HG02642 (cell line): ENCODE measurements around the gene HOXB9.

ENCODE experiments used
- ATAC-seq: cut with Tn5 transposase; IDR thresholded peaks from one replicate; pipeline ENCODE4 v1.9.1; 2021; ENCODE audit warnings: mild to moderate bottlenecking; ENCODE audit not compliant: unreplicated experiment, poor library complexity

The HOXB9 gene

DNA sequence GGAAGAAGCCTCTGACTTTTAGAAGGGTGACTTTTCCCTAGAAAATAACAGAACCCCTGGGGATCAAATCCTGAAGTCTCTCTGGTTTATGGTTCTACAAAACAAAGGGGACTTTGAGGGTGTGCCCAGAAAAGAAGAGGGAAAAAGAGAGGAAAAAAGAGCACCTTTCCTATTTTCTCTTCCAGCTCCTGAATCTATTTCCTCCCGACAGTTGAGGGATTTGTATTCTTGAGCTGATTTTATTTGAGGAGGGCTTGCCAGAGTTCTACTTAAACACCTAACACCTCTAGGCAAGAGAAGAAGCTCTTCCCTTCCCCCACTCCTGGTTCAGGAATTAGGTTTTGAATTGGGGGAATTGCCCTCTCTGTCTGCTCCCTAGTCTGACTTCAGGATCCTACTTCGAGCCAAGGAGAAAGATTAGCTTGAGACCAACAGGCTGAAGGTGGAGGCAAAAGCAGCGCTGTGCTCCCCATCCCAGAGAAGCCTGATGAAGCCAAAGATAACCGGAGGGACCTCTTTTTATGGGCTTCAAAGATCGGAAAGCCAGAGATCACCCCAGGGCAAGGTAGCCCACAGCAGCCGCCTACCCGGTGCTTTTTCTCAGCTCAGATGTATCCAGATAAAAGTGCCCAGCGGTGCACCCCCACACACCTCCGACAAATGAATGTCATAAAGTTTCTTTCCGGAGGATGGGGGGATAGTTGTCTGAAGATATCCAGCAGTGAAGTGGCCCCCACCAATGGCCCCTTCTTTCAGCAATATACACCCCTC is 36.9 kb downstream of the HOXB9 start:
- ATAC-seq, result no peak

DNA sequence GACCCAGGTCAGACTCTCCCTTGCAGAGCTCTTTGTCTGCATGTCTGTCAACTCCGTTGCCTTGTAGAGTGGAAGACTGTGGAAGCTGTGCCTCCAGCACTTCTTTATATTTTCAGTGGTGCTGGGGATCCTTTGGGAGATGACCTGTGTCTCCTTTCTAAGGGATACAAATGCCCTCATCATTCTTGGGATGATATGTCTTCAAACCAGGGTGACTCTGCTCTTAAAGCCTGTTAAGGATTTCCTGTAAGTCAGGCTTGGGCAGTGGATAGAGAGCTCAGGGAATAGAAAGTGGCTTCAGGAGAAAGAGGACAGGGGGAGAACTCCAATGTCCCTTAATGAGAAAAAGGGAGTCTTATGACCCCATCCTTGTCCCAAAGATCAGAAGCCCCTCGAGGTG is 37.6 kb downstream of the HOXB9 start:
- ATAC-seq, result no peak

DNA sequence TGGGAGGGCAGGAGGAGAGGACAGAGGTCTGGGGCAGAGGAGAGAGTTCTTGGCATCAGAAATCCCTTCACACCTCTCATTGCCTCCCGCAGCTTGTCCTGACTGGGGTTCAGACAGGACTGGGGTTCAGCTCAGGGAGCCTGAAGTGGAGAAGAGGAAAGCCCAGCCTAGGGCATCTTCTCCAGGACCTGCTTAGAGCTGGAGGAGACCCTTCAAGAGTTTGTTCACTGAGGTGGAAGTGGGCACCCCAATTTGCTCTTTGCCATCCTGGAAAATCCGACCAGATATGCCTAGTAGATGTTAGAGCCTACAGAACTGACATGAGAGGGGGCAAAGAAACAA is 38.1 kb downstream of the HOXB9 start:
- ATAC-seq, result no peak

DNA sequence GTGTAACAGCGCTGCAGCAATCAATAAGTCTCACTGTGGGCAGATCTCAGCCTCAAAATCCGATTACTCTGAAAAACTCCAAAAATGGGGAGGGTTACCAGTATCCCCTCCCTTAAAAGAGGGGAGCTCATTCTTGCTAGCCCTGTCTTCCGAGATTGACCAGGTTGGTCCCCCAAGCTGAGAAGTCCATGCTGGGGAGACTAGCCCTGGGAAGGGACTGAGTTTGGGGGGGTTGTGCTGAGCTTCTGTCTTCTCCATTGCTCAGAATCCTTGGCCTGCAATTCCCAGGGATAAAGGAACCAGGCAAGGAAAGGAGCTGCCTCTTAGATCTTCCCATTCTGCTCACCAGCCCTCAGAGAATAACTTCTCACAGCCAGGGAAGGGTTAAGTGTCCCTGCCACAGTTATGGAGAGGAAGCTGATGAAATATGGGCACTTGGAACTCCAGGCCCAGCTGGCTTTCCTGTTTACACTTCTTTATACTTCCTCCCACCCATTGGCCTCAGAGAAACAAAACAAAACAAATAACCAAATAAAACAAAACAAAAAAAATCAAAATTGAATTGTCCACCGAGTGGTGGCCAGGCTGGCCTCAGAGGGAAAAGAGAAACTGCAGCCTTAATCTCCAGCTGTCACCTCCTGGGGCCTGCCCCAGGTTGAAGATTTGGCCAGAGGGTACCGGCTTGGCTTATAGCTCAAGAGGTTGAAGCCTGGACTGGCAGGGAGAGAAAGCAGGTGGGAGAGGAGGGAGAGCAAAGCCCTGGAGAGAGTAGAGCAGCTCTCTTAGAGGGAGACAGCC is 38.7 kb downstream of the HOXB9 start:
- no peak for ATAC-seq

DNA sequence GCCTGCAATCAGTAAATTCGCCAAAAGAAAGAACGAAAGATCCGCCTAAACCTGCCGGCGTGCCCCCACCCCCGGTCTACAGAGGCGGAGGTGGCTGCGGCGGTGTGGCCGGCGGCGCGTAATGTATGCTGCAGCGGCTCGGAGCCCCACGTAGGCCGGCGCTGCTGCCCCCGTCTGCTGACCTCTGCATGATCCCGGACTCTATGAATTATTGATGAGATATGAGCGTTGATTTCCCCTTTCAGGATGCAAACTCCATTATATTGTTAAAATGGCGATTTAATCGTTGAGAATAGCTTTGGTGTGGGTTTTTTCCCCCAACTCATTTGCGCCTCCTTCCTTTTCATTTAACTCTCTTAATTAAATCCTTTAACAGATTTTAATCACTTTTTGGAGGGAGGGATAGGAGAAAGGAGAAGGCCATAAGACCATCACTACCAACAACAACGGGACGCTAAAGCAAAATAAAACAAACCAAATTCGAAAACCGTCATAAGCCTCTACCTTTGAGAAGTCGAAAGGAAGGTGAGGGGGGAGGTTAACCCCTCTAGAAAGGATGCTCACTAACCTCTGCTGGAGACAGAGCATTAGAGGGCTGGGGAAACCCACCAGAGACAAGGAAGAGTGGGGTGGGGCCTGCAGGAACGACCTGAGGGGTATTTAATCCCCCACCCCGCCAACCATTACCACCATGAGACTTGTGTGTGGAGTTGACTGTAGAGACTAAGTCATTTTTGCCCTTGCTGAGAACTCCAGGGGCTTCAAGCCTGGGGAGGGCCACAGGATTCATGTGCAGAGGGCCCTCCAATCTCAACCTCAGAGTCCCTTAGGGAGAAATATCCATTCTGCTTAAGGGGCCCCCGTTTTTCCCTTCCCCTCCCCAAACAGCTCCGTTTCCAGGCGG is 39.6 kb downstream of the HOXB9 start:
- no peak for ATAC-seq

DNA sequence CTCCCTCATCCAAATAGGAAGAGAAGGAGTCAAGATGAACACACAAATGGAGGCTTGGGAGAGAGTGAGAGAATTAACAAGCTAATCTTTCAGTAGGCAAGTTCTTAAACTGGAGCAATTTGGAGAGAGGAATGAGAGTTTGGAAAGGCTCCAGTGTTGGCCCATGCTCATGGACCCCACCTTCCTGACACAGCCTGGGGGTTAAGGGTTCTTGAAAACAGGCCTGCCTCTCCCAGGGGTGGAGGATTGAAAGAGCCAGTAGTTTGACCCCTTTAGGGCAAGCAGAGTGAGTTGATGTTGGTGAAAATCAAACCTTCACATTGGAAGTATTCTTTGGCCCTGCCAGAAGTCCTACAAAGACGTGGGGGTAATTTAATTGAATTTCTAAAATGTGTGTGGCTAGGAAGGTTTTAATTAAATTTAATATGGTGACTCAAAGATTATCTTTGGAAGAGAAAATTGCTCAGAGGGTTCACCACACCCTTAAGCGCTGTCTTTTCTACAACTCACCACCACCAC is 41.9 kb downstream of the HOXB9 start:
- no peak for ATAC-seq

DNA sequence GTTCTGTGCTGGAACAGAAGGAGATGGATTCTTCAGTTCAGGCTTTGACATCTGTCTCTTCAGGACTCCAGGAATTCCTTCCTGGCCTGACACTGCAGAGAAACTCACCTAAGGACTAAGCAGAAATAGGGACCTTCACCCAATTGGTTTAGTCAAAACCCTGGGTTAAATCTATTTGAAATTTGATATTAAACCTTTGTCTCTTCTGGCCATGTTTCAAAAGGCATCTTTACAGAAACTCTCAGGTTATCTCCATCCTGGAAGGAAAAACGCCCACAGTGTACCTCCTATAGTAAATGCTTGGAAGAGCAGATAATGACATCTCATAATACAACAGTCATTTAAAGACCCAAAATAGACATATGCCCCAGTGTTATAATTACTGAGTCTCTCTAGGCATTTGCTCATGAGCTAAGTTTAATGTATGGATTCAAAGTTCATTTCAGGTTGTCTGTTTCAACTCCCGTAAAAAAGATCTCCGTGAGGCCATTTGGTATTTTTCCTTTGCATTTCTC is 42.4 kb downstream of the HOXB9 start:
- ATAC-seq, result no peak

DNA sequence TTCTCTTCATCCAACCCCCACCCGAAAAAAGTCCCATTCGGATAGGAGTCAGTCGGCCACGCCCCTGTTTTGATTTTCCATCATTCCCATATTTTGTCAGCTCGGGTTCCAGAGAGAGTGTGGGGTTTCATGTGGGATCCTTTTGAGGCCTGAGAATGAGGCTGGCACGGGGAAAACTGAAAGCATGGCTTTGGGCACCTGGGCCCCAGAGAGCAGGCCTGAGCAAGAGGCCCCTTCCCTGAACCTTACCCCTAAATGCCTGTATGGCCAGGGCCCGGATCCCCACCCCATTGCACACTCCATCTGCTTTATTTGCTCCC is 43.4 kb downstream of the HOXB9 start:
- no peak for ATAC-seq

DNA sequence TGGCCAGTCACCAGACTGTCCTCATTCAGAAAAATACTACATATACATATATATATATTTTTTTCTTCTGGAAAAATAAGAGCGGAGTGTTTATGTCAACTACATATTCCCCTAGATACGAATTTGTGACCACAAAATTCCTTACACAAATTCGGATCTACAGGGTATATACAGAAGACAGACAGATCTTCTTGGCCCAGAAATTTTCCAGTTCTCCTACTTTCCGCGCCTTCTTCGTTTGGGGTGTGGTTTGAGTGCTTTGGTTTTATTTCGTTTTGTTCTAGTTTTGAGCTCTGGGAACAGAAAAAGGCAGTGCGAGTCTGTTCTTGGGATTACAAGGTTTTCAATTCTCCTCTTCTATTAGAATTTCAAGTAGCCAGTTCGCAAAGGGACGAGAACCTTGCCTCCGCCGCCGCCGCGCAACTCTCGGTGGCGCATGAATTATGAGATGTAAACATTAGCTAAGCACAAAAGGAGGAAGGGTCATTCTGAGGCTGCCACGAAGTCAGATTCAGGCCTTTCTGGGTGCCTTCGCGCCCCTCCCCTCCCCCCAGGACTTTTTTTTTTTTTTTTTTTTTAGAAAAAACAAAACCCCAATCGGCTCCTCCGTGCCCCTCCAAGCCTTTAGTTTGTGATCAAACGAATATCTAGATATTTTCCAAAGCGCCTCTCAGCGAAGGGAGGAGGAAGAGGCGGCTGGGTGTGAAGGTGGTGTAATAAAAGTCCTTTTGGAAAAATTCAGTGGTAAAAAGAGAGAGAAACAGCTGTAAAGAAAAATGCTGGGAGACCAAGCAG is 46.2 kb downstream of the HOXB9 start:
- no peak for ATAC-seq

DNA sequence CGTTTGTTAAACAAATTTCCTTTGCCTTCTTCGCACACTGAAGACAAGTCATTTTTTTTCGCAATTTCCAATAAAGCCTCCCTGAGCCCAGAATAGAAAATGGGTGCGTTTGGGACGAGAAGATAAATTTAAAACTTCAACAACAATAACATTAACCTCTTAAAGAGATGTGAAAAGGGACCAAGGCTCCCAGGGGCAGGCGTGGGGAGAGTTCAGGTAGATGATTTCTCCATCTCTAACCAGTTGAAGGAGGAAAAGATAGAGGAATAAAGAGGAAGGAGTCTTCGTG is 46.7 kb downstream of the HOXB9 start:
- ATAC-seq, result no peak

DNA sequence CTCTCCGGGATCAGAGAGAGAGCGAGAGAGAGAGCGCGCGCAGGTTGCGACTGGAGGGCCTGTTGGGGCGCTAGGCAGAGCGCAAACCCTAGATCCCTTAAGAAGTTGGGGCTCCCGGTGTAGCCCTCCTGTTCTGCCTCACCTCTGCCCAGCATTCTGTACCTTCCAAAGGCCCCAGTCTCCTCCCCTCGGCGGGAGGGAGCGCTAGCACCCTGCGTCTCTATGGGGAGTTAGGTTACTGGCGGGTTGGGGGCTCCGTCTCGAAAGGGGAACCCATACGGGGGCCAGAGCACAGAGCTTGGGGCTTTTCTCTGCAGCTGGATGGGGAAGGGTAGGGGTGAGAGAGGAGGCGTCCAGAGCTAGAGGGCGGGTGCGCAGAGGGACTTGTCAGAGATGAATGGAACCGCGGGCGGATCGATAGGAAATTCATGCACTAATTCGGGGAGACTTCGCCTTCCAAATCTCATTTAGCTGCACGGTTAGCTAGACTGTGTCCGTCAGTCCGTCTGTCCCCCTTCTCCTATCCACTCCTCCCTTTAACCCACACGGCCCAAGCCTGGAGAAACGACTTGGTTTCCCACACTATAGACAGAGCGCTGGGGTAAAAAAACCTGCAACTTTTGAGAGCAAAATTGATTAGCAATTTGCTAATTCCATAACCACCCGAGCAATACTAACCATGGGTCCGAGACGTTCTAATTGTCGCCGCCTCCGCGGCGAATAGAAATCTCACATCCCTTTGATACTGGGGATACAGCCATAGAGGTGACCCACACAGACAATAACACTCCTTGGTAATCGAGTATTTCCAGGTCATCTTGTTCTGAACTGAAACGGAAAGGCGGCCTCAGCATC is 47.3 kb downstream of the HOXB9 start:
- ATAC-seq, result peak; percentile 44

DNA sequence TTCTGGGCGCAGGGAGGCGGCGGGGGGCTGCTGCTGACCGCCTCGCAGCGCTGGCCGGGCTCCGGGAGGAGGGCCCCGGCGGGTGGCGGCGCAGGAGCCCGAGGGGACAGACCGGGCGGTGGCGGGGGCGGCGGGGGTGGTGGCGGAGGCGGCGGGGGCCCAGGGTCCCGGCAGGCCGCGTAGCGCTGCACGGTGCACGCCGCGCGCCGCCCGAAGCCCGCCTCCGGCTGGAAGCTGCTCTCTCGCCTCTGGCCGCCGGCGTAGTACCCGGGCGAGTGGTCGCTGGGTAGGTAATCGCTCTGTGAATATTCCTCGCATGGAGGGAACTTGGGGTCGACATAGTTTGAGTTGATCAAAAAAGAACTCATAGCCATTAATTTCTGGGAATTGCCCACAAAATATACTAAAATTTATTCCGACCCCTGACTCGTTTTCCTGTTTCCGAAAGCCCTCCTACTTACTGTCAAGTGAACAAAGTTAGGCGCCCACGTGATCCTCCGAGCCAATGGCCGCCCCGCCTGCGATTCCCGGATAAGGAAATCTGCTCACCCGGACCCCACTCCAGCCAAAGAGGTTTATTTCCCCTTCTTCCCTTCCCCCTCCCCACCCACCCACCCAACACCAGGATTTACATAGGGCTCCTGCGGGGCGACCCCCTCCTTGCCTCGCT is 48.1 kb downstream of the HOXB9 start, which contains the start of gene HOXB4:
Gene HOXB4, minus strand, starts transcription at position 405 of the 670 bp plus-strand sequence. Its CDS starts 31 bp downstream, at position 374.
- ATAC-seq, result peak; percentile 58

DNA sequence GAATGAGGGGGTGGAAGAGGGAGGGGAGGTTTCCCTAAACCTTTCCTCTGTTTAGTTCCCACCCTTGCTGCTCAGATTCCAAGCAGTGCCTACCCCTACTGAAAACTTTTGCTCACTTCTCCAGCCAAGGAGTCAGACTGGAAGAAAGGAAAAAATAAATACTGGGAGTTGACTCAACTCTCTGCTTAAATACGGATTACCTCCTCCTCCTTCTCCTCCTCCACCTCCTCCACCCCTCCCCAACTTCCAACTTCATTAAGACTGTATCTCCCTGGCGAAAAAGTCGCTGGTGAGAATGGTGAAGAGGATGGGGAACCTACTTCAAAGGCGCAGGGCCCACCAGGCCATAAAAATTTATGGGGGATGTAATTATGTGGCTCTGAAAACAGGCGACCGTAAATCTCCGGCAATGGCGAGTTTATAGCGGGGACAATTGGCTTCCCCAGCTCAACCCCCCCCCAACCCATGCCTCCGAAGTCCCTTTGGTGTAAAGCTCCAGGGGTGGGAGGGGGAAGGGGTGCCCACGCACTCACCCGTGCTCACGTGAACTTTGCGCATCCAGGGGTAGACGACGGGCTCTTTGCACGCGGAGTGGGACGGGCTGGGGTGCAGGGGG is 48.7 kb downstream of the HOXB9 start:
- ATAC-seq, result peak; percentile 5

DNA sequence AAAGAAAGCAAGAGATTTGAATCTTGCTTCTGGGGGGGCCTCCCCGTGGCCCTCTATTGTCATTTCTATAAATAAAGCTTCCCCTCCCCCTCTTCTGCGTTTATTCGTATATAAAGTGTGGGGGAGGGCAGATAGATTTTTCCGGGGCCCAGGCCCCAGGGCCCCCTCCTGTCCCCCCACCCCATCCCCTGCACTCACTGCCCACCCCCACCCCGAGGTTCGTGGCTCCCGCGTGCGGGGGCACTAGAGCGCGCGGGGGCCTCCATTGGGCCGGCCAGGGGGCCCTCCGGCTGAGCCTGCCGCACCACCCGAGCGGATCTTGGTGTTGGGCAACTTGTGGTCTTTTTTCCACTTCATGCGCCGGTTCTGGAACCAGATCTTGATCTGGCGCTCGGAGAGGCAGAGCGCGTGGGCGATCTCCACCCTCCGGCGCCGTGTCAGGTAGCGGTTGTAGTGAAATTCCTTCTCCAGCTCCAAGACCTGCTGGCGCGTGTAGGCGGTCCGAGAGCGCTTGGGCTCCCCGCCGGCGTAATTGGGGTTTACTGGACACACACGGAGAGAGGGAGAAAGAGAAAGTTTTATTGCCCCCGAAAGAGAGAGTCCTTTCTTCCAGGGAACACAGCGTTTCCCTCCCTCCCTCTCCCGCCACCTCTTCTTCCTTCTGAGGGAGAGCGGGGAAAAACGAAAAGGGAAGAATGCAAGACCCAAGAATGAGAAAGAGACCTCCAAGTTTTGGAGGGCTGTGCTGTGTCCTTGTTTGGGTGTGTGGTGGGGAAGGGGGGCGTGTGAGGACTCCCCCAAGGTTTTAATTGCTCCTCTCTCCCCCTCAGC is 49.5 kb downstream of the HOXB9 start:
- no peak for ATAC-seq

DNA sequence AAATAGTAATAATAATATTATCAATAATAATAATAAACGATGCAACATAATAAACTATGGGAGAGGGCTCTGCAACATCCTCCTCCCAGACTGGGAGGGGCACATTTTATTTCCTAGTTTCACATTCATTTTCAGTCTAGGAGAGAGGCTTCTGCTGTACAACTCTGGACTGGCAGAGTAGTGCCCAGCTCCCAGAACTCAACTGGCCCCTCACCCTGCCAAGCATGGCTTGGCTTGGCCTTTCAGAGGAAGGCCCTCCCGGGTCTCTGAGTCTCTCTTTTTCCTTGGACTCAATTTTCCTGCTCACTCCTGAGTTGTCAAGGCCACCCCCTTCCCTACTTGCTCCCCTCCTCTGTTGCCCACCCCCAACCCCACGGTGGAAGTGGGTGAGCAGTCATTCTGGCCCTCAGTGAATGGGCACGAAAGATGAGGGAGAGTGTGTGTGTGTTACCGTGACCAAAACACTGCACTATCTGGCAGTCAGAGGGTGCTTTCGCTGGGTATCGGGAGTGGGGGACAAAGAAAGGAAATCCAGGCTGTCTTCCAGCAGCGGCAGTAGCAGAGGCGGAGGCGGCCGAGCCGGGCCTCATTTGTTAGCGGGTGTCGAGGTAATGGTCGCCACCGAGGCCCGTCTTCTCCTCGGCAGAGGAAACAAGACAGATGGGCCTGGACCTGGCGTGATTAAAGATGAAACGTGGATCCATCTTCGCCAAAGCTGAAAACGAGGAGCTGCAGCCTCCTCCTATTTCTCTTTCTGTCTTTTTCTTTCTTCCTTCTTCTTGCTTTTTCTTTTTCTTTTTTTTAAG is 50.3 kb downstream of the HOXB9 start:
- no peak for ATAC-seq

DNA sequence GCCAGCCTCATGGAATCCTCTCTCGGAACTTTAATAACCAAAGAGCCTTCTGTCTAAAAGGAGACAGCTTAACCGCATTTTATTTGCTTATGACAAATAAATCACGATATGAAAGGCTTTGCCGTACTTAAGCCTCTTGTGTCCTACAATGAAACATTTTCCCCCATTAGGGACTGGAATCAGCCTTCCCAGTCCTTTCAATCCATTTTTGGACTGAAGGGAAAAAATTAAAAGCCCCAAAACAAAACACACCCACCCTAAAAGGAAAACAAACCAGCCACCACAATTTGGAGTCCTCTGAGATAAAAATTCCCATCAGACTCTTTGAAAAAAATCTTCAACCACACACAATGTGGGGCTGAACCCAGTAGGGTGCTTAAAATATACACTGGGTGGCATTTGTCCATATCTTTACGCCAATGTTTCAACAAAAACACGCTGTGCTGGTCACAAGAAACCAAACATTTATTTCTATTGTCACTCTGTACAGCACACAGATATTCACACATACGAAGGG is 51.0 kb downstream of the HOXB9 start:
- no peak for ATAC-seq
